HCT116 (cell line): ENCODE results near the gene FOXI3. TPM values are rescaled to one million over a fixed set of nuclear protein-coding genes. Genes with fewer than 3 reads are reported as not detected.

Experiments used
- ATAC-seq: fragments of 200-7000 bp; cut with Tn5 transposase; 2 replicates; pipeline ENCODE4 v1.9.1; 2020; ENCODE audit warnings: mild to moderate bottlenecking, moderate library complexity
- BruUV-seq: library from RNA; stranded (reverse); fragments of 400-500 nt; replicated peaks from 2 replicates; lab custom pipeline; 2021; lab: Mats Ljungman, UMichigan
- CTCF ChIA-PET: fragments of 300-600 bp; sonication (Branson Sonifier 250); formaldehyde crosslinking; loops from one replicate; lab custom pipeline; 2021; ENCODE audit warnings: antibody characterized with exemption; lab: Charles Lee
- POLR2A ChIA-PET: fragments of 300-600, 350-600 bp; sonication (Branson Sonifier 250); formaldehyde crosslinking; loops from one replicate; lab custom pipeline; 2021; ENCODE audit warnings: antibody characterized with exemption; lab: Charles Lee
- RAD21 ChIA-PET, 2 experiments: fragments of 300-600 bp; sonication (Branson Sonifier 250); formaldehyde crosslinking; loops; one replicate each; lab custom pipeline; 2023; ENCODE audit warnings: low total read pairs in 2 of 2; ENCODE audit not compliant: uncharacterized antibody in 2 of 2, unreplicated experiment in 2 of 2, low non-redundant PET in 1 of 2; lab: Charles Lee
- DNase-seq: peaks from one replicate; pipeline ENCODE4 v3.0.0-alpha.2; 2010; ENCODE audit warnings: low read depth, low spot score
- H2AFZ ChIP-seq: fragments of 200-600 bp; shearing (Covaris generic), sonication (generic); 2 replicates; pipeline ENCODE4 v1.6.1; 2017; ENCODE audit warnings: low read depth, mixed run types, mixed read lengths, antibody characterized with exemption, low read length; ENCODE audit not compliant: poor library complexity, severe bottlenecking
- H3K27ac ChIP-seq: 2 replicates; pipeline ENCODE4 v1.5.1; 2012; ENCODE audit warnings: low read depth, low read length
- H3K27me3 ChIP-seq: fragments of 200-600 bp; sonication (generic); 2 replicates; pipeline ENCODE4 v1.6.1; 2016; ENCODE audit warnings: mixed run types, low read length, mixed read lengths; ENCODE audit not compliant: insufficient read depth
- H3K36me3 ChIP-seq, 2 experiments: fragments of 200-500 bp in 1 of 2; fragments of 200-600 bp in 1 of 2; sonication (Bioruptor generic) in 1 of 2; sonication (generic) in 1 of 2; 2 replicates each; pipeline versions ENCODE4 v1.5.1 to v1.6.1; 2014 to 2016; ENCODE audit warnings: low read length in 2 of 2, inconsistent platforms in 1 of 2, mixed read lengths in 1 of 2, mixed run types in 1 of 2; ENCODE audit not compliant: insufficient read depth in 2 of 2, control insufficient read depth in 1 of 2
- H3K4me1 ChIP-seq, 2 experiments: fragments of 200-600 bp in 1 of 2; sonication (generic) in 1 of 2; 2 replicates each; pipeline versions ENCODE4 v1.5.1 to v1.6.1; 2012 to 2017; ENCODE audit warnings: low read length in 2 of 2, inconsistent platforms in 1 of 2, mild to moderate bottlenecking in 1 of 2, mixed read lengths in 1 of 2, mixed run types in 1 of 2, moderate library complexity in 1 of 2; ENCODE audit not compliant: insufficient read depth in 2 of 2, control insufficient read depth in 1 of 2
- H3K4me2 ChIP-seq: fragments of 200-600 bp; sonication (generic); 2 replicates; pipeline ENCODE4 v1.6.1; 2017; ENCODE audit warnings: mixed run types, low read length, mixed read lengths
- H3K4me3 ChIP-seq, 2 experiments: fragments of 200-600 bp in 1 of 2; sonication (generic) in 1 of 2; replicated peaks in 1 of 2; 2 replicates each; pipeline ENCODE4 v1.5.1; 2011 to 2016; ENCODE audit warnings: low read length in 2 of 2, control low read depth in 1 of 2, low read depth in 1 of 2, mild to moderate bottlenecking in 1 of 2, mixed read lengths in 1 of 2, mixed run types in 1 of 2
- H3K79me2 ChIP-seq: fragments of 200-600 bp; sonication (generic); 2 replicates; pipeline ENCODE4 v1.6.1; 2017; ENCODE audit warnings: mild to moderate bottlenecking, mixed run types, low read length, moderate library complexity, mixed read lengths; ENCODE audit not compliant: insufficient read depth
- H3K9ac ChIP-seq: fragments of 200-600 bp; sonication (generic); 2 replicates; pipeline ENCODE4 v1.6.1; 2016; ENCODE audit warnings: low read length, mixed read lengths
- H3K9me2 ChIP-seq: fragments of 200-600 bp; sonication (generic), shearing (Covaris generic); 2 replicates; pipeline ENCODE4 v1.6.1; 2017; ENCODE audit warnings: mixed run types, mild to moderate bottlenecking, moderate library complexity; ENCODE audit not compliant: insufficient read depth
- H3K9me3 ChIP-seq, 2 experiments: fragments of 200-500 bp in 1 of 2; fragments of 200-600 bp in 1 of 2; sonication (Bioruptor generic) in 1 of 2; sonication (generic) in 1 of 2; 2 replicates each; pipeline ENCODE4 v1.6.1; 2014 to 2017; ENCODE audit warnings: low read length in 2 of 2, mixed read lengths in 2 of 2, inconsistent platforms in 1 of 2, low read depth in 1 of 2, mild to moderate bottlenecking in 1 of 2, mixed run types in 1 of 2, moderate library complexity in 1 of 2; ENCODE audit not compliant: control insufficient read depth in 1 of 2, insufficient read depth in 1 of 2
- H4K20me1 ChIP-seq: fragments of 200-600 bp; sonication (generic), shearing (Covaris generic); 2 replicates; pipeline ENCODE4 v1.6.1; 2017; ENCODE audit warnings: mixed run types, mild to moderate bottlenecking, moderate library complexity; ENCODE audit not compliant: insufficient read depth
- CBX3 ChIP-seq: IDR thresholded peaks from 2 replicates; pipeline ENCODE4 v1.6.1; 2012; ENCODE audit warnings: low read depth
- CEBPB ChIP-seq: IDR thresholded peaks from 2 replicates; pipeline ENCODE4 v1.6.1; 2012; ENCODE audit warnings: low read depth
- CTCF ChIP-seq, 3 experiments: fragments of 200-600 bp in 1 of 3; sonication (generic) in 1 of 3; IDR thresholded peaks in 2 of 3; conservative IDR thresholded peaks in 1 of 3; 2 replicates each; pipeline ENCODE4 v1.5.1; 2012 to 2017; ENCODE audit warnings: low read depth in 2 of 3, low read length in 2 of 3, antibody characterized with exemption in 1 of 3, borderline replicate concordance in 1 of 3, control low read depth in 1 of 3, mild to moderate bottlenecking in 1 of 3, mixed read lengths in 1 of 3, mixed run types in 1 of 3, moderate library complexity in 1 of 3; ENCODE audit not compliant: insufficient read depth in 1 of 3
- EGR1 ChIP-seq: IDR thresholded peaks from 2 replicates; pipeline ENCODE4 v1.6.1; 2012; ENCODE audit warnings: low read depth
- ELF1 ChIP-seq: IDR thresholded peaks from 2 replicates; pipeline ENCODE4 v1.6.1; 2012; ENCODE audit warnings: low read depth, borderline replicate concordance
- EZH2phosphoT487 ChIP-seq: fragments of 200-600 bp; IDR thresholded peaks from 2 replicates; pipeline ENCODE4 v1.6.1; 2018; ENCODE audit warnings: antibody characterized with exemption, borderline replicate concordance
- FOSL1 ChIP-seq: IDR thresholded peaks from 2 replicates; pipeline ENCODE4 v1.6.1; 2012; ENCODE audit warnings: low read depth
- JUND ChIP-seq: IDR thresholded peaks from 2 replicates; pipeline ENCODE4 v1.6.1; 2012
- POLR2A ChIP-seq: IDR thresholded peaks from 2 replicates; pipeline ENCODE4 v1.7.0; 2011; ENCODE audit warnings: borderline replicate concordance; ENCODE audit not compliant: insufficient read depth, insufficient read length; ENCODE audit errors: extremely low read depth
- POLR2AphosphoS5 ChIP-seq: IDR thresholded peaks from 2 replicates; pipeline ENCODE4 v1.6.1; 2011; ENCODE audit warnings: mild to moderate bottlenecking, low read depth, low read length, moderate library complexity
- SIN3A ChIP-seq: IDR thresholded peaks from 2 replicates; pipeline ENCODE4 v1.6.1; 2012; ENCODE audit warnings: low read depth
- SP1 ChIP-seq: IDR thresholded peaks from 2 replicates; pipeline ENCODE4 v1.6.1; 2012; ENCODE audit warnings: low read depth
- TCF7L2 ChIP-seq: IDR thresholded peaks from 2 replicates; pipeline ENCODE4 v1.7.0; 2011; ENCODE audit warnings: borderline replicate concordance, inconsistent platforms; ENCODE audit not compliant: insufficient read depth, insufficient read length; ENCODE audit errors: extremely low read depth
- YY1 ChIP-seq: IDR thresholded peaks from 2 replicates; pipeline ENCODE4 v1.6.1; 2011; ENCODE audit warnings: low read length, low read depth, moderate library complexity, mild to moderate bottlenecking; ENCODE audit not compliant: insufficient replicate concordance; ENCODE audit errors: extremely low read depth
- ZFX ChIP-seq: fragments of 450-650 bp; IDR thresholded peaks from 2 replicates; pipeline ENCODE4 v1.6.1; 2017
- ZNF274 ChIP-seq: fragments of 200-500 bp; sonication (Bioruptor generic); IDR thresholded peaks from 2 replicates; pipeline ENCODE4 v1.6.1; 2014; ENCODE audit warnings: mild to moderate bottlenecking, low read depth, low read length, inconsistent platforms
- intact Hi-C: fragments of 100-400 bp; cut with micrococcal nuclease; formaldehyde crosslinking; loops from 2 replicates; pipeline ENCODE4 v1.10.0; 2022
- total RNA-seq: library from RNA; stranded (reverse); gene quantifications from one replicate; pipeline ENCODE4 v1.2.1, GENCODE V29; 2021; ENCODE audit not compliant: unreplicated experiment
- TF ChIP-seq, protein P1 (sequence below): IDR thresholded peaks from 2 replicates; pipeline ENCODE4 v1.6.1; 2011; ENCODE audit warnings: mild to moderate bottlenecking, low read length, moderate library complexity; ENCODE audit not compliant: insufficient replicate concordance; ENCODE audit errors: extremely low read depth
- TF ChIP-seq, protein P2 (sequence below): IDR thresholded peaks from 2 replicates; pipeline ENCODE4 v1.6.1; 2012
- TF ChIP-seq, protein P3 (sequence below): IDR thresholded peaks from 2 replicates; pipeline ENCODE4 v1.6.1; 2012; ENCODE audit warnings: low read depth

FOXI3 gene
- total RNA-seq, 1 experiment from 2014 or later, result not detected

GRCh38 chr2:88450186-88450585 is 2.3 kb downstream of the FOXI3 start:
- Histone ChIP-seq H3K27me3 (no peaks in the 10 kb centered on the region), H2AFZ (no peak overlapping the region), H3K9ac (no peak overlapping the region), H3K36me3 (no peaks in the 10 kb centered on the region), H3K9me2 (no peaks in the 10 kb centered on the region), H3K4me1 (no peaks in the 10 kb centered on the region; a peak in 1 of 4 replicates), H3K27ac (no peak overlapping the region), H3K79me2 (no peaks in the 10 kb centered on the region), H3K4me2 (no peak overlapping the region), H4K20me1 (no peaks in the 10 kb centered on the region), H3K4me3 (no peak overlapping the region), H3K9me3 (no peaks in the 10 kb centered on the region)
- CTCF ChIA-PET, result no interaction called here
- POLR2A ChIA-PET, result no interaction called here
- RAD21 ChIA-PET, result no interaction called here
- DNase-seq (no peak), ATAC-seq (no peak)
- BruUV-seq, result no TSS peak
- no peak for TF ChIP-seq ZFX
- TF ChIP-seq YY1, result no peak
- no peak for TF ChIP-seq ELF1
- TF ChIP-seq CTCF (IDR thresholded peaks at IDR 0.05 in 2 of 3, conservative IDR thresholded peaks at IDR 0.05 in 1 of 3; ENCODE audit: borderline replicate concordance in 1 of 3, insufficient read depth in 1 of 3, low read depth in 2 of 3, low read length in 2 of 3), result no peak
- no peak for TF ChIP-seq EZH2phosphoT487
- TF ChIP-seq, protein P1, sequence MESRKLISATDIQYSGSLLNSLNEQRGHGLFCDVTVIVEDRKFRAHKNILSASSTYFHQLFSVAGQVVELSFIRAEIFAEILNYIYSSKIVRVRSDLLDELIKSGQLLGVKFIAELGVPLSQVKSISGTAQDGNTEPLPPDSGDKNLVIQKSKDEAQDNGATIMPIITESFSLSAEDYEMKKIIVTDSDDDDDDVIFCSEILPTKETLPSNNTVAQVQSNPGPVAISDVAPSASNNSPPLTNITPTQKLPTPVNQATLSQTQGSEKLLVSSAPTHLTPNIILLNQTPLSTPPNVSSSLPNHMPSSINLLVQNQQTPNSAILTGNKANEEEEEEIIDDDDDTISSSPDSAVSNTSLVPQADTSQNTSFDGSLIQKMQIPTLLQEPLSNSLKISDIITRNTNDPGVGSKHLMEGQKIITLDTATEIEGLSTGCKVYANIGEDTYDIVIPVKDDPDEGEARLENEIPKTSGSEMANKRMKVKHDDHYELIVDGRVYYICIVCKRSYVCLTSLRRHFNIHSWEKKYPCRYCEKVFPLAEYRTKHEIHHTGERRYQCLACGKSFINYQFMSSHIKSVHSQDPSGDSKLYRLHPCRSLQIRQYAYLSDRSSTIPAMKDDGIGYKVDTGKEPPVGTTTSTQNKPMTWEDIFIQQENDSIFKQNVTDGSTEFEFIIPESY, result no peak
- TF ChIP-seq EGR1, result no peak
- TF ChIP-seq, protein P2, sequence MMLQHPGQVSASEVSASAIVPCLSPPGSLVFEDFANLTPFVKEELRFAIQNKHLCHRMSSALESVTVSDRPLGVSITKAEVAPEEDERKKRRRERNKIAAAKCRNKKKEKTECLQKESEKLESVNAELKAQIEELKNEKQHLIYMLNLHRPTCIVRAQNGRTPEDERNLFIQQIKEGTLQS, result no peak
- no peak for TF ChIP-seq CEBPB
- no peak for TF ChIP-seq POLR2AphosphoS5
- TF ChIP-seq CBX3, result no peak
- TF ChIP-seq ZNF274, result no peak
- TF ChIP-seq, protein P3, sequence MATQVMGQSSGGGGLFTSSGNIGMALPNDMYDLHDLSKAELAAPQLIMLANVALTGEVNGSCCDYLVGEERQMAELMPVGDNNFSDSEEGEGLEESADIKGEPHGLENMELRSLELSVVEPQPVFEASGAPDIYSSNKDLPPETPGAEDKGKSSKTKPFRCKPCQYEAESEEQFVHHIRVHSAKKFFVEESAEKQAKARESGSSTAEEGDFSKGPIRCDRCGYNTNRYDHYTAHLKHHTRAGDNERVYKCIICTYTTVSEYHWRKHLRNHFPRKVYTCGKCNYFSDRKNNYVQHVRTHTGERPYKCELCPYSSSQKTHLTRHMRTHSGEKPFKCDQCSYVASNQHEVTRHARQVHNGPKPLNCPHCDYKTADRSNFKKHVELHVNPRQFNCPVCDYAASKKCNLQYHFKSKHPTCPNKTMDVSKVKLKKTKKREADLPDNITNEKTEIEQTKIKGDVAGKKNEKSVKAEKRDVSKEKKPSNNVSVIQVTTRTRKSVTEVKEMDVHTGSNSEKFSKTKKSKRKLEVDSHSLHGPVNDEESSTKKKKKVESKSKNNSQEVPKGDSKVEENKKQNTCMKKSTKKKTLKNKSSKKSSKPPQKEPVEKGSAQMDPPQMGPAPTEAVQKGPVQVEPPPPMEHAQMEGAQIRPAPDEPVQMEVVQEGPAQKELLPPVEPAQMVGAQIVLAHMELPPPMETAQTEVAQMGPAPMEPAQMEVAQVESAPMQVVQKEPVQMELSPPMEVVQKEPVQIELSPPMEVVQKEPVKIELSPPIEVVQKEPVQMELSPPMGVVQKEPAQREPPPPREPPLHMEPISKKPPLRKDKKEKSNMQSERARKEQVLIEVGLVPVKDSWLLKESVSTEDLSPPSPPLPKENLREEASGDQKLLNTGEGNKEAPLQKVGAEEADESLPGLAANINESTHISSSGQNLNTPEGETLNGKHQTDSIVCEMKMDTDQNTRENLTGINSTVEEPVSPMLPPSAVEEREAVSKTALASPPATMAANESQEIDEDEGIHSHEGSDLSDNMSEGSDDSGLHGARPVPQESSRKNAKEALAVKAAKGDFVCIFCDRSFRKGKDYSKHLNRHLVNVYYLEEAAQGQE, result no peak
- no peak for TF ChIP-seq JUND
- TF ChIP-seq FOSL1, result no peak
- no peak for TF ChIP-seq SIN3A
- TF ChIP-seq SP1, result no peak
- no peak for TF ChIP-seq TCF7L2
- no peak for TF ChIP-seq POLR2A
- intact Hi-C loops, result loop anchor here (10.0 kb wide), 1 partner anchor 385 kb away; the partner anchor contains the start of gene SMYD1
